ENCODE results near the gene AVPR1B. TPM values are rescaled to one million over a fixed set of nuclear protein-coding genes. Genes with fewer than 3 reads are reported as not detected.

AVPR1B gene
- total RNA-seq, 4 donors from 2014 or later, result not detected

- no peak overlapping the region for H3K4me3 ChIP-seq
Measured at GRCh38 chr1:206121269-206121668, 4.1 kb upstream of the AVPR1B start.

GRCh38 chr1:206120406-206120805 is 3.2 kb upstream of the AVPR1B start:
- ATAC-seq, result no peak
- Histone ChIP-seq H3K4me3 (no peak overlapping the region), H3K27ac (no peak overlapping the region), H3K9me3 (peaks cover 0 to 21% (median 0%) of the 10 kb centered on the region in 3 donors), H3K36me3 (no peaks in the 10 kb centered on the region), H3K27me3 (peaks cover 30% of the 10 kb centered on the region), H3K4me1 (peaks cover 0 to 15% (median 8%) of the 10 kb centered on the region in 3 donors)
- TF ChIP-seq POLR2AphosphoS5 (IDR thresholded peaks at IDR 0.05) (no peak), POLR2A (IDR thresholded peaks at IDR 0.05) (no peak), EP300 (IDR thresholded peaks at IDR 0.05) (no peak), CTCF (IDR thresholded peaks at IDR 0.05) (no peak)

More at GRCh38 chr1:206121269-206121668, 4.1 kb upstream of the AVPR1B start:
- H3K27me3 ChIP-seq, result peaks cover 28% of the 10 kb centered on the region
- TF ChIP-seq CTCF (IDR thresholded peaks at IDR 0.05), result no peak
- TF ChIP-seq POLR2A (IDR thresholded peaks at IDR 0.05), result no peak
- TF ChIP-seq EP300 (IDR thresholded peaks at IDR 0.05), result no peak
- no peak for TF ChIP-seq POLR2AphosphoS5 (IDR thresholded peaks at IDR 0.05)
- H3K36me3 ChIP-seq, result no peaks in the 10 kb centered on the region
- peaks cover 0 to 15% (median 8%) of the 10 kb centered on the region in 3 donors for H3K4me1 ChIP-seq
- H3K9me3 ChIP-seq, result peaks cover 0 to 21% (median 0%) of the 10 kb centered on the region in 3 donors
- no peak overlapping the region for H3K27ac ChIP-seq
- WGBS, 2 donors (ENCODE audit: low coverage in 1 of 2), result 50 to 88% methylated on average over 1 of the region's 1 CpG
- no peak for ATAC-seq

GRCh38 chr1:206116873-206117150 is 376 bp downstream of the AVPR1B start:
- no peak for ATAC-seq
- no peak for TF ChIP-seq CTCF (IDR thresholded peaks at IDR 0.05)
- no peak for TF ChIP-seq POLR2AphosphoS5 (IDR thresholded peaks at IDR 0.05)
- no peak for TF ChIP-seq POLR2A (IDR thresholded peaks at IDR 0.05)
- no peak for TF ChIP-seq EP300 (IDR thresholded peaks at IDR 0.05)
- Histone ChIP-seq H3K4me3 (peak overlapping the region; percentile 2 to 52), H3K27ac (no peak overlapping the region), H3K4me1 (peaks cover 0 to 15% (median 8%) of the 10 kb centered on the region in 3 donors), H3K27me3 (peaks cover 30% of the 10 kb centered on the region), H3K9me3 (peaks cover 0 to 13% (median 0%) of the 10 kb centered on the region in 3 donors), H3K36me3 (no peaks in the 10 kb centered on the region)
- 3 to 14% methylated on average over 5 of the region's 5 CpGs for WGBS, 2 donors (ENCODE audit: low coverage in 1 of 2)

- H3K36me3 ChIP-seq, result no peaks in the 10 kb centered on the region
- ATAC-seq, result no peak
Measured at GRCh38 chr1:206116191-206116872, 856 bp downstream of the AVPR1B start.

More at GRCh38 chr1:206116191-206116872, 856 bp downstream of the AVPR1B start:
- Histone ChIP-seq H3K9me3 (peaks cover 0 to 8% (median 0%) of the 10 kb centered on the region in 3 donors), H3K27me3 (peaks cover 30% of the 10 kb centered on the region), H3K4me3 (no peak overlapping the region), H3K4me1 (peaks cover 0 to 15% (median 8%) of the 10 kb centered on the region in 3 donors), H3K27ac (no peak overlapping the region)
- no peak for TF ChIP-seq POLR2A (IDR thresholded peaks at IDR 0.05)
- TF ChIP-seq EP300 (IDR thresholded peaks at IDR 0.05), result no peak
- no peak for TF ChIP-seq POLR2AphosphoS5 (IDR thresholded peaks at IDR 0.05)
- no peak for TF ChIP-seq CTCF (IDR thresholded peaks at IDR 0.05)
- WGBS, 2 donors (ENCODE audit: low coverage in 1 of 2), result 89% methylated on average over 5 of the region's 25 CpGs; no CpG with 5 or more reads in 1 of the 2 donors
